Effector memory CD4-positive, alpha-beta T cell (primary cell): ENCODE measurements around the gene RAP1A.

Source experiments
- DNase-seq, 3 donors: peaks; one replicate each; pipeline ENCODE4 v3.0.0-alpha.2; 2020
- H3K27ac ChIP-seq: 2 replicates; pipeline ENCODE4 v1.7.0; 2013; ENCODE audit warnings: mild to moderate bottlenecking, low read length, moderate library complexity; ENCODE audit not compliant: insufficient read depth, poor library complexity, severe bottlenecking
- H3K27me3 ChIP-seq: replicated peaks from 2 replicates; pipeline ENCODE4 v1.7.0; 2013; ENCODE audit warnings: mild to moderate bottlenecking, low read length; ENCODE audit not compliant: insufficient read depth, control insufficient read depth, poor library complexity, severe bottlenecking
- H3K36me3 ChIP-seq: 2 replicates; pipeline ENCODE4 v1.7.0; 2013; ENCODE audit warnings: mild to moderate bottlenecking, low read length, moderate library complexity; ENCODE audit not compliant: control insufficient read depth, insufficient read depth
- H3K4me1 ChIP-seq: 2 replicates; pipeline ENCODE4 v1.7.0; 2013; ENCODE audit warnings: low read length, mild to moderate bottlenecking; ENCODE audit not compliant: control insufficient read depth, insufficient read depth, poor library complexity, severe bottlenecking
- H3K4me3 ChIP-seq: 2 replicates; pipeline ENCODE4 v1.7.0; 2013; ENCODE audit warnings: low read length, low read depth, mild to moderate bottlenecking; ENCODE audit not compliant: insufficient read depth, poor library complexity, severe bottlenecking
- H3K9me3 ChIP-seq: 2 replicates; pipeline ENCODE4 v1.7.0; 2013; ENCODE audit warnings: mild to moderate bottlenecking, low read length, moderate library complexity; ENCODE audit not compliant: control insufficient read depth

RAP1A gene

GRCh38 chr1:111595807-111596206 is 23.8 kb upstream of the RAP1A start:
- DNase-seq: no peak
- Histone ChIP-seq H3K9me3 (no peaks in the 10 kb centered on the region), H3K4me1 (peaks cover 62% of the 10 kb centered on the region), H3K4me3 (no peak overlapping the region), H3K27me3 (no peaks in the 10 kb centered on the region), H3K36me3 (no peaks in the 10 kb centered on the region), H3K27ac (no peak overlapping the region)

GRCh38 chr1:111596499-111596898 is 23.1 kb upstream of the RAP1A start:
- Histone ChIP-seq H3K4me3 (no peak overlapping the region), H3K9me3 (no peaks in the 10 kb centered on the region), H3K4me1 (peaks cover 67% of the 10 kb centered on the region), H3K27me3 (no peaks in the 10 kb centered on the region), H3K27ac (peak overlapping the region; percentile 24), H3K36me3 (no peaks in the 10 kb centered on the region)
- DNase-seq: peak; percentile 46 to 55 (median 51)

- peaks cover 67% of the 10 kb centered on the region for H3K4me1 ChIP-seq
These were observed 22.2 kb upstream of the RAP1A start for GRCh38 chr1:111597426-111597825.

DNA sequence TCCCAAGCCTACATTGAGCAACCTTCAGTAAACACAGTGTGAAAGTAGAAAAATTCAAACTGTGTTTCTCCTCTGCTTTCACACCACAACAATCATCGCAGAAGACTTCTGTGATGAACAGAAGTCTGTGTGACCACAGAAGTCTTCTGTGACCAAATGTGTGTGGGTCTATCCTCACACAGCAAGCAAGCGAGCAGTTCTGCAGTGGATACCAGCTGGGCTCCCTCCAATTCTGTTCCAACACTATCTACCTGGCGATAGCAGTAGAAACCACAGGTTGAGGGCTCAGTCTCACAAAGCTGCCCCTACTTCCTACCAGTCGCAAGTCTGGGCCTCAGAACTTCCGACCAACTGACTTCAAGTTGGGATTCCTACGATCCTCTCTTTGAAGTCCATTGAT is 21.0 kb upstream of the RAP1A start:
- Histone ChIP-seq H3K27ac (peak overlapping the region; percentile 43), H3K4me3 (peak overlapping the region; percentile 7), H3K4me1 (peaks cover 64% of the 10 kb centered on the region), H3K27me3 (no peaks in the 10 kb centered on the region), H3K9me3 (no peaks in the 10 kb centered on the region), H3K36me3 (no peaks in the 10 kb centered on the region)
- no peak for DNase-seq

More at GRCh38 chr1:111597426-111597825, 22.2 kb upstream of the RAP1A start:
- no peak for DNase-seq
- Histone ChIP-seq H3K36me3 (no peaks in the 10 kb centered on the region), H3K4me3 (no peak overlapping the region), H3K9me3 (no peaks in the 10 kb centered on the region), H3K27me3 (no peaks in the 10 kb centered on the region), H3K27ac (no peak overlapping the region)

DNA sequence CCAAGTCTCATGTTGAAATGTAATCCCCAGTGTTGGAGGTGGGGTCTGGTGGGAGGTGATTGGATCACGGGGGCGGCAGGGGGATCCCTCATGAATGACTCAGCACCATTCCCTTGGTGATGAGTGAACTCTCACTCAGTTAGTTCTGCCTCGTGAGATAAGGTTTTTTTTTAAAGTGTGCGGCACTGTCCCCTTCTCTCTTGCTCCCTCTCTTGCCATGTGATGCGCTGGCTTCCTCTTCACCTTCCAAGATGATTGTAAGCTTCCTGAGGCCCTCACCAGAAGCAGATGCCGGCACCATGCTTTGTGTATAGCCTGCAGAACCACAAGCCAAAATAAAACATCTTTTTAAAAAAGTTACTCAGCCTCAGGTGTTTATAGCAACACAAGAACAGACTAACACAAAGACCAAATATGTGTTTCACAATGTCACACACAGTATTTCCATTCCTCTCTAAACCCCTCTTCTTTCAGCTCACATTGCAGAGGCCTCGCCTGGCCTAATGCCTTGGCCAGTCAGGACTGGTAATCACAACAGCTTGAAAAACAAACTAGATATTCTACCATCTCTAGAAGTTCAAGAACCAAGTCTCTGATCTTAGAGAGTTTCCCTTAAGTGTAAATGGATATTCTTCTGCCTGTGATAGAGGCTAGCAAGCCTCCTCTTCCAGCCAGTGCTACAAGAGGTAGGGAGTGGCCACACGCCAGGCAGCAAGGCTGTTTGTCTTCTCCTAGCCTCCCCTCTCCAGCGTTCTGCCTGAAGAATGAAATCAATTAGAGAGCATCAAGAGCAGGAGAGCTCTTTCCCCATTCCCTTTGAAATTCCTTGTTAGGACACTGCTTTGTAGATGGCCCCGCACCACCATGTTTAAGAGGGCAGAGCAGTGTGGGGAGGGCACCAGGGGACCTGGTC is 19.6 kb upstream of the RAP1A start:
- no peak for DNase-seq
- no peak overlapping the region for H3K27ac ChIP-seq
- no peaks in the 10 kb centered on the region for H3K27me3 ChIP-seq
- H3K4me3 ChIP-seq: no peak overlapping the region
- no peaks in the 10 kb centered on the region for H3K9me3 ChIP-seq
- peaks cover 60% of the 10 kb centered on the region for H3K4me1 ChIP-seq
- no peaks in the 10 kb centered on the region for H3K36me3 ChIP-seq

DNA sequence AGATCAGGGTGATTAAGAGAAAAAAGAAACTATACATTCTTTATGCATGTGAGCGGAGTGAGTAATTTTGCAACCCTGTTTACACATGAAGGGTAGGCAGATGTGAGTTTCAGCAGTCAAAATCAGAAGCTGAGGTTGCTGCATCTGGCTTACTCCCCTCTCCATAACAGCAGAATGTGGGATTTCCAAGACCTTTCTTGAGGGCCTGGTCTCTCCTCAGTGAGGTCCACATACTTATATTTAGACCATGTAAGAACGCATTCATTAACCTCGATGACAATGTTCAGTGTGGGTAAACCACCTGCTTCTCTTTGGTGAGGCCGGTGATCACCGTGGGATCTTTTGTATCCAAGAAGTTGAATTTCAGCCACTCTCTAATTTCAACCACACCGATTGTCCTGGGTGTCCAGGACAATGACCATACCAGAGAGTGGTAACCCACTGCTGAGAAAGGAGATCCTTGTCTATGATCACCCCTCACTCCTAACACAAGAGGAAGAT is 18.7 kb upstream of the RAP1A start:
- no peak overlapping the region for H3K4me3 ChIP-seq
- no peak overlapping the region for H3K27ac ChIP-seq
- DNase-seq: no peak
- H3K27me3 ChIP-seq: no peaks in the 10 kb centered on the region
- no peaks in the 10 kb centered on the region for H3K9me3 ChIP-seq
- no peaks in the 10 kb centered on the region for H3K36me3 ChIP-seq
- H3K4me1 ChIP-seq: peaks cover 60% of the 10 kb centered on the region

DNA sequence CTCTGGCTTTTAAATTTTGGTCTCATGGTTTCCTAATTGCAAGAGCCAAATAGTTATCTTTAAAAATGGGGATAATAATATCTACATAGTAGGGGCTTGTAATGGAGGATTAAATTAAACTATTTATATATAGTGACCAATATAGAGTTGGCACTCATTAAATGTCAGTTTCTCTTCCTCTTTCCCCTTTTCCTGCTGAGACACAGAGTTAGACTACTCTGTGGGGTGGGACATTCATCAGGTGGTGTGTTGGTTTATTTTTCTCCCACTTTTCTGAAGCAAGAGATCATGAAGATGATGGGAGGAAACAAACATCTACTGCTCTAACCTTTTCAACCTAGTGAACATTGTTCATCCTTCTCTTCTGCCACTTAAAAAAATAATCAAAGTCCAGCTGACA is 17.3 kb upstream of the RAP1A start:
- Histone ChIP-seq H3K4me1 (peaks cover 53% of the 10 kb centered on the region), H3K27me3 (no peaks in the 10 kb centered on the region), H3K36me3 (no peaks in the 10 kb centered on the region), H3K27ac (no peak overlapping the region), H3K9me3 (no peaks in the 10 kb centered on the region), H3K4me3 (no peak overlapping the region)
- no peak for DNase-seq

DNA sequence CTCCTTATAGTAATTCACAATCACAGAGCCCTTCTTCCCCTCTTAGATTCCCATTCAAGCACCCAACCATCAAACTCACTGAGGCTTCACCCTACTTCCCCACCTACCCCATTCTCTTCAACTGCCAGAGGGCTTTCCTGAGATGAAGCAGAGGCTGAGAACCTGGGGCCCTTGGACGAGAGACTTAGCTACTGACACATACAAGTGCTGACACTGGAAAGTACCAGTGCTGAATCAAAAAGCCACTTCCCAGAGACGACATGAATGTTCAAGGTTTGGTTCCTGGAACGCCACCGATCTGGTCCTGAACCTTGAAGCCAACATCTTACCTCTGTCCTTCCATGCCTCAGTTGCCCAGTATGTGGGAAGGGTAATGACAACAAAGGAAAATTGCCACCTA is 16.6 kb upstream of the RAP1A start:
- Histone ChIP-seq H3K36me3 (no peaks in the 10 kb centered on the region), H3K27me3 (no peaks in the 10 kb centered on the region), H3K27ac (peak overlapping the region; percentile 64), H3K4me1 (peaks cover 48% of the 10 kb centered on the region), H3K4me3 (no peak overlapping the region), H3K9me3 (no peaks in the 10 kb centered on the region)
- no peak for DNase-seq

DNA sequence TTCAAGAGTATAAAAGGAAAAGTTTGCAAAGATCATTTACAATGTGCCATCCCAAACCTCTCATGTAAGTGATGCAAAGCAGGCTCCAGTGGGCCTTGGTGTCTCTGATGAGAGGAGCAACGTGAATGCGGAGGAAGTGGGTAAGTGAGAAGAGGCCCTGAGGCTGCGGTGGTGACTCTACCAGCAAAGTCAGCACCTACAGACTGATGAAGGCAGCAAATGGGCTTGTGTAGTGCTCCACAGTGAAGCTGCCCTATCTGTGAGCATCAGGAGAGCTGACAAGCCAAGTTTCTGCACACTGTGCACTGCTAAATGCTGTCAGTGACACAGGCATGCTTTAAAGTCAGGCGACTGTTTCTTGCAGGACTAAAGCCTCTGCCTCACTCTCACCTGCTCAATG is 15.6 kb upstream of the RAP1A start:
- Histone ChIP-seq H3K4me1 (peaks cover 44% of the 10 kb centered on the region), H3K4me3 (no peak overlapping the region), H3K9me3 (no peaks in the 10 kb centered on the region), H3K27ac (peak overlapping the region; percentile 64), H3K36me3 (no peaks in the 10 kb centered on the region), H3K27me3 (no peaks in the 10 kb centered on the region)
- peak; percentile 53 to 72 (median 56) for DNase-seq

- Histone ChIP-seq H3K27ac (peak overlapping the region; percentile 64), H3K27me3 (no peaks in the 10 kb centered on the region), H3K36me3 (no peaks in the 10 kb centered on the region), H3K4me1 (peaks cover 44% of the 10 kb centered on the region), H3K4me3 (no peak overlapping the region), H3K9me3 (no peaks in the 10 kb centered on the region)
- DNase-seq: no peak
These were observed 14.7 kb upstream of the RAP1A start for GRCh38 chr1:111604931-111605330.
